GM12873 (cell line): ENCODE results near the gene SLC17A8.

Experiments
- TF ChIP-seq, protein P1 (sequence below): IDR thresholded peaks from 2 replicates; pipeline ENCODE4 v1.5.1; 2012; ENCODE audit warnings: low read depth, mild to moderate bottlenecking, moderate library complexity, low read length, control low read depth; ENCODE audit not compliant: insufficient read depth; ENCODE audit errors: missing control alignments

SLC17A8 gene

DNA sequence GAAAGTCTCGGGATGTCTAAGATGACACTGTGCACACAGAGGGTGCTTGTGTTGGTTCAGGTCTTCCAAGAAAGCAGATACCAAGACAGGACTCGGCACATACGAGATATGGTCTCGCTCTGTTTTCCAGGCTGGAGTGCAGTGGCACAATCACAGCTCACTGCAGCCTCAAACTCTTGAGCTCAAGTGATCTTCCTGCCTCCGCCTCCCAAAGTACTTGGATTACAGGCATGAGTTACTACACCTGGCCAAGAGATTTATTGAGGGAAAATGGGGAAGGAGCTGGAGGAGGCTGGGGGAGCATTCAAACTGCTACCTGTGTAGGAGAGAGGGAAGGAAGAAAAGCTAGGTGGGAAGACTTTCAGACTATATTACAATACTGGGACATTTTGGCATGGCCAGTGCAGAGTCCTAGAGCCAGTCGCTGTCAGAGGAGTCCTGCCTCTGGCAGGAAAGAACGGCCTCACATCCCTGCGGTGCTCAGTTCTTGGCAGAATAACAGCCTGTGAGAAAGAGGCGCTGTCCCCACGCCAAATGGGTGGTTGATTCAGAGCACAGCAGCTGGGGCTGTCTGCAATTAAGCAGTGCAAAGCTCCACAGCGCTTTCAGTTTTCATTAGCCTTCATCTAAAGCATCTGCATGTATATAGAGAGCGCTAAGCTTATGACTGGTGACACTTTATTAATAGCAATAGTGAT is 18.3 kb downstream of the SLC17A8 start:
- TF ChIP-seq, protein P1, sequence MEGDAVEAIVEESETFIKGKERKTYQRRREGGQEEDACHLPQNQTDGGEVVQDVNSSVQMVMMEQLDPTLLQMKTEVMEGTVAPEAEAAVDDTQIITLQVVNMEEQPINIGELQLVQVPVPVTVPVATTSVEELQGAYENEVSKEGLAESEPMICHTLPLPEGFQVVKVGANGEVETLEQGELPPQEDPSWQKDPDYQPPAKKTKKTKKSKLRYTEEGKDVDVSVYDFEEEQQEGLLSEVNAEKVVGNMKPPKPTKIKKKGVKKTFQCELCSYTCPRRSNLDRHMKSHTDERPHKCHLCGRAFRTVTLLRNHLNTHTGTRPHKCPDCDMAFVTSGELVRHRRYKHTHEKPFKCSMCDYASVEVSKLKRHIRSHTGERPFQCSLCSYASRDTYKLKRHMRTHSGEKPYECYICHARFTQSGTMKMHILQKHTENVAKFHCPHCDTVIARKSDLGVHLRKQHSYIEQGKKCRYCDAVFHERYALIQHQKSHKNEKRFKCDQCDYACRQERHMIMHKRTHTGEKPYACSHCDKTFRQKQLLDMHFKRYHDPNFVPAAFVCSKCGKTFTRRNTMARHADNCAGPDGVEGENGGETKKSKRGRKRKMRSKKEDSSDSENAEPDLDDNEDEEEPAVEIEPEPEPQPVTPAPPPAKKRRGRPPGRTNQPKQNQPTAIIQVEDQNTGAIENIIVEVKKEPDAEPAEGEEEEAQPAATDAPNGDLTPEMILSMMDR, result no peak

DNA sequence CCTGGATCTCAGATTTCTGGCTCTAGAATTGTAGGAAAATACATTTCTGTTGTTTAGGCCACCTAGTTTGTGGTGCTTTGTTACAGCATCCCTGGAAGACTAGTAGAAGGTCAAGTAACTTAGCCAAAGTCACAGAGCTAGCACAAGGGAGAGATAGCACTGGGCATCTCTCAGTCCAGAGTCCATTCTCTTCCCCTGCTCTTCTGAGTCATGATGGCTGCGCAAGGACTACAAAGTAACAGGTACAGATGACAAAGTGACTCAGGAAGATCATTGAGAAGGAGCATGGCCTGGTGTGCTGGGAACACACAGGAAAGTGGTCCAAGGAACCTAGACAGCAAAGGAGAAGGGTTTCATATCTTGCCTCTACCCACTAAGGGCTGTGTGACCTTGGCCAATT is 19.3 kb downstream of the SLC17A8 start:
- TF ChIP-seq, protein P1, result no peak

DNA sequence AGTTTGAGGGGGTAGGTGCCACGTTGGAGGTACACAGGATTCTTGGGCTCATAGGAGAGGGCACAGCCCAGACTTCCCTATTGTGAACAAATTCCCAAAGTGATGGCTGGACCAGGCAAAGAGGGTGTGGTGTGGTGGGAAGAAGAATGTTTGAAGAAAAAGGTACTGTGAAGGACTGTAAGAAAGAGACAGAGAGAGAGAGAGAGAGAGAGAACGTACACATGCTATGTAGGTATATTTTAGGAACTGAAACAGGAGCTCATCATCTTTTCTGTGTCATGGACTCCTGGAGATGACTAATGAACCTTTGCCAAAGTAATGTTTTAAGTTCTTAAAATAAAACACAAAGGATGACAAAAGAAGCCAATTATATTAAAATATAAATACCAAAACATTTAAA is 24.5 kb downstream of the SLC17A8 start:
- TF ChIP-seq, protein P1, result no peak

DNA sequence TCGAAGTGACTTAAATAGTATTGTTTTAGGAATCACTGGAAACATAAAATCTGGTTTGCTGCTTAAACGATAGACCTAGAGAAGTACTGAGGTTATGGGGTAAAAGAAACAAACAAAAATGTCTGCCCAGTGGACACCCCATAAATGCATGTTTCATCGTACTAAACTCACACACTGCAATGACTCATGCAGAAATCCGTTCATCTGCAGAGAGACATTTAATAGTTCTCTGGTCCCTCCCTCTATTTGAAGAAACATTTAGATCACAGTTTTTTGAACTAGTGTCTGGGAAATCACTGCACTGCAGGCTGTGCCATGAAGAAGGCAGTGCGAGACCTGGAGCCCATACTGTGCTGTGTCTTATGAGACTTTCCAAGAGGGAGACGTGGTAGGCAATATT is 25.5 kb downstream of the SLC17A8 start:
- TF ChIP-seq, protein P1, result no peak

DNA sequence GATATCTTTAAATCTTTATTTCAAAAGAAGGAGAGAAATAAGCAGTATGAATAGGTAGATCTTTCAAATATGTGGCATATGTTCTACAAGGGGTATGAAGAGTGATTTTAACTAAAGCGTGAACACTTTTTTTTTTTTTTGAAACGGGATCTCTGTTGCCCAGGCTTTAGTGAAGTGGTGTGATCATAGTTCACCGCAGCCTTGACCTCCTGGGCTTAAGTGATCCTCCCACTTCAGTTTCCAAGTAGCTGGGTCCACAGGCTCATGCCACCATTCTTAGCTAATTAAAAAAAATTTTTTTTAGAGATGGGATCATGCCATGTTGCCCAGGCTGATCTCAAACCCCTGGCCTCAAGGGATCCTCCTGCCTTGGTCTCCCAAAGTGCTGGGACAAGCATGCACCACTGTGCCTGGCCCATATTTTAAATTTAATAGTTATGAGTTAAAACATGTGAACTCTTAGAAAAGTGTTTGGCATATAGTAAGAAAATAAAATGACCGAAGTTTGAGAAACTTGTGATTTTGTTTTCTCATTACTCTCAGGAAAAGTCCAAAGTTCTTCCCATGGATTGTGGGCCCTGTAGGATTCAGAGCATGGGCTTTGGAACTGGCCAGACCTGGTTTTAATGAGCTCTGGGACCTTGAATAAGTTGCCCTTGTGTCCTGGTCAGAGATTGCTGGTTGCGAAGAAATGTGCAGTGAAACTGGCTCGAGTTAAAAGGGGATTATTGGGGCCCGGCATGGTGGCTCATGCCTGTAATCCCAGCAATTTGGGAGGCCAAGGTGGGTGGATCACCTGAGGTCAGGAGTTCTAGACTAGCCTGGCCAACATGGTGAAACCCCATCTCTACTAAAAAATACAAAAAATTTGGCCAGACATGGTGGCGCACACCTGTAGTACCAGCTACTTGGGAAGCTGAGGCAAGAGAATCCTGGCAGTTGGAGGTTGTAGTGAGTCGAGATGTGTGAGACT is 27.0 kb downstream of the SLC17A8 start:
- TF ChIP-seq, protein P1, result no peak

DNA sequence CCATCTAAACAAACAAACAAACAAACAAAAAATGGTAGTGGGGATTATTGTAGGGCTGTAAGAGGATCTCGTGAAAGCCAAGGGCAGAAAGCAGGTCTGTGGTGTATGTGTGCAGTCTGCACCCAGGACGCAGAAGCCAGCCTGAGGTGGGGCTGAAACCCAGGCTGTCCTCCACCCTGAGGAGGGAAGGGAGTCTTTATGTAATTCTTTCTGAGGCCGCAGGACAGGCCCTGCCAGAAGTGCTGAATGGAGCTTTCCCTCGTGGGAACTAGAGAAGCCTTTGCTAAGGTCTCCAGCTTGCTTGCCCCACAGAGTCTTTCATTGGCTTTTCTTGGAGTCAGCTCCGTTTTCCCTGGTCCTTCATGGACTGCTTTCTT is 27.7 kb downstream of the SLC17A8 start:
- TF ChIP-seq, protein P1, result no peak

DNA sequence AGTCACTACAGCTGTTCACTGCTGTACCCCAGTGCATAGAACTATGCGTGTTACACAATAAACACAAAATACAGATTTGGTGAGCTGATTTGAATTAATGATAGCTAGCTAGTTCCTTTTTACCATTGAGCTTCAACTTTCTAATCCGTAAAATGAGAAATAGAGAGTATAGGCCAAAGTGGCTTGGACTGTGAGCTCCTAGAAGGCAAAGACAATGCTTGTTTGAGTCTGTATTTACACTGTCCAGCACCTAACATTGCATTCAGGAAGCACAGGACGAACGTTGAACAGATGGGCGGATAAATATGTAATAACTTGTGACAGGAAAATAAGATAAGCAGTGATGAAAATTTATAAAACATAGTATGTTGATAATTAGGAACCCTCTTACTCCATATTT is 31.5 kb downstream of the SLC17A8 start:
- TF ChIP-seq, protein P1, result no peak
